Activated T-cell treated with anti-CD3 and anti-CD28 coated beads for 48 hours (primary cell): ENCODE data around the gene PSMB10.

ENCODE experiments used
- DNase-seq: peaks from one replicate; pipeline ENCODE4 v3.0.0-alpha.2; 2020; ENCODE audit warnings: low read depth

The PSMB10 gene

DNA sequence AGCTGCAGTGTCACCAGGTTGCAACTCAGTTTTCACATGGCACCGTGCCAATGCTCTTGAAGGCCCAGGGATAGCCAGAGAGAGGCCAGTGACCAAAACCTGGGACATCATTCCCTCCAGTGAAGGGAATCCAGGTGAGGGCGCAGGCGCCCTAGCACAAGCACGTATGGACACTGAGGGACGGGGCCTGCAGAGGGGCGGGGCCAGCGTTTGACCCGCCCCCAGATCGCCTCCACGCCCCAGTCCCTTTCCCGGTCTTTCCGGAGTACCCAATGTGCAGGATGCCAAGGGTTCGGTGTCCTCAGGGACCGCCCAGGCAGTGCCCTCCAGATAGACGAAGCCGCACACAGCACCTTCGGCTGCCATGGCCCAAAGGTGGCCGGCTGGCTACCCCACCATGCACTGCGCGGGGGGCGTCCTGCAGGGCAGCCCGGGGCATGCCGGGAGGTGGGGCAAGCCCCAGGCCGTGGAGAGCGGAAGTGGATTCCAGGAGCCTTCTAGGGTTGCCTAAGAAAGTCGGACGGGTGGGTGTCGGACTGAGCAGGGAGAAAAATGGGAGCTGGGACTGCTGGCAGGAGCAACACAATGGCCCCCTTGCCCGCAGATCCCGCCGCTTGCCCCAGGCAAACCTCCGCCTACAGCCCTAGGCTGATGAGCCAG is 27.1 kb upstream of the PSMB10 start:
- no peak for DNase-seq

DNA sequence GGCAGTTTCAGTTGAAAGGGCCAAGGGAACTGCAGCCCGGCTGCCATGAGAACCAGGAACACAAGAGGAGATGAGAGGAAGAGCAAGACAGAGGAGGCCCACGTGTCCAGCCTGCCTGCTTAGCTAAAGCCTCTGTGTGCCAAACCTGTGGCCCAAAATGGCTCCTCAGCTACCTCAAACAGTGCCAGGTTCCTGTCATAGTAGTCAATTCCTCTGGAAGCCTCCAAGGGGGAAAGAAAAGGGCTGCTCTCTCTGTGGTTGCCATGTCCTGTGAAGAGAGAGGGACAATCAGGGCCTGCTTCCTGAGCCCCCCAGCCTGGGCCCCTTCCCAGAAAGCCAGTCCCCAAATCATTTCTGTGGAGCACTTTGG is 26.6 kb upstream of the PSMB10 start:
- DNase-seq, result no peak

DNA sequence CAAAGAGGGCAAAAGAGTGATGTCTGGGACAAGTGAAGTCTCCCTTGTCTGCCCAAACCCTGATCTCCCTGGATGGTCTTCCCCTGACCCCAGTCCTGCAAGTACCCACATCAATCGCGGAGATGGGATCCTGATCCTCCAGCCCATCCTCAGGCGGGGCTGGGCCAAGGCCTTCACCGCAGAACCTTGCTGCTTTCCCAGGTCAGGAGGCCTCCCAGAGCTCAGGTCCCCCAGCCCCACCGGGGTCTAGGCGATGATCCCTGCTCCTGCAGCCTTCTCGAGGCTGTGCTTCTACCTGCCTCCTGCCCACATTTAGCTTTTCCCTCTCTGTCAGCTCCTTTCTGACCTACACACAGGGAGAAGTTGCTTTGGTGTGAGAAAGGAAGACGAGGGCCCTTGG is 25.5 kb upstream of the PSMB10 start:
- DNase-seq, result no peak

DNA sequence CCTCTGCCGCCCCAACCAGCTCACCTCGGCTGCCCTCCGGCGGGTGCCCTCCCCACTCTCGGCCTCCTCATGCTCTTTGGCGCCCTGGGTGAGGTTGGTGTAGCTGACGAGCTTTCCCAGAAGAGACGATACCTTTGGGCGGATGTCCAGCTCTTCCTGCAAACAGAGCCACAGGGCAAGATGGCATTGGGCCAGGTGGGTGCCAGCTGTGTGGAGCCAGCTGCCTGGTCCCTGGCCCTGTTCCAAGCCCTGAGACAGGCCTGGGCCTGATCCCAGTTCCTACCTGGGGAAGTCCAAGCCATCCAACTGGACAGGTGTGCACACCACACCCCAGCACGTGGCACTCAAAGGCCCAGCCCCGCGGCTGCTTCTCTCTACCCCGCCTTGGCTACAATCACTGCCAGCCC is 24.9 kb upstream of the PSMB10 start:
- DNase-seq, result no peak

DNA sequence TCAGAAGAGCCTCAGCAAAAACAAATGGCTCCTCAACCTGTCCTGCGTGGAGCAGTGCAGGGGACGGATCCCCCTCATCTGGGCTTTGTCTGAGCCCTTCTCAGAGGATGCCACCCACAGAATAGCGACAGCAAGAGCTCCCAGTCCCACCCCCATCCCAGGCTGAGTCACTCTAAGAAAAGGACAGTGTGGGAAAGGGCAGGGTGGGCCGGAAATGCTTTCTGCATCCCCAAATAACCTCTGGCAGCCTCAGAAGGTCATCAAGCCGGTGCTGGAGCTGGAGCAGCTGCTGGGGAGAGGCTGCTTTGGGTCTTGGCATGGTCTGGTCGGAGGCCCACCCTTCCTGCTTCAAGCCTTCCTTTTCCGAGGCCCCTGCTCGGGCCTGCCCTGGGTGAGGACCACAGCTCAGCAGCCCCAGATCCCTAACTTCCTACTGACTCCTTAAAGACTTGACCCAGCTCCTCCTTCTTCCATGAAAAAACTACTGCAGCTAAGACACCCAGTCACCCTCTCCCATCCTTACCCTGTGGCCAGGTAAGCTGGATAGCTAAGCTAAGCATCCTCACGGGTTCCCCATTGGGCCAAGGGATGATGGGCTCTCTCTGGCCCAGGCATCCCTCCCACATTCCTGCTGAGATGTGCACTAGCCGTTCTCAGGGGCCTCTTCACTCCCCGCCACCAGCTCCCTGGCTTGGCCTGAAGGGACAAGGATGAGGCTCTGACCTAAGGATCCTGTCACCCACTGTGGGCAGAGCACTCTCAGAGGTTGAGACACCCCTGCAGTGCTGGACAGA is 23.1 kb upstream of the PSMB10 start:
- no peak for DNase-seq

DNA sequence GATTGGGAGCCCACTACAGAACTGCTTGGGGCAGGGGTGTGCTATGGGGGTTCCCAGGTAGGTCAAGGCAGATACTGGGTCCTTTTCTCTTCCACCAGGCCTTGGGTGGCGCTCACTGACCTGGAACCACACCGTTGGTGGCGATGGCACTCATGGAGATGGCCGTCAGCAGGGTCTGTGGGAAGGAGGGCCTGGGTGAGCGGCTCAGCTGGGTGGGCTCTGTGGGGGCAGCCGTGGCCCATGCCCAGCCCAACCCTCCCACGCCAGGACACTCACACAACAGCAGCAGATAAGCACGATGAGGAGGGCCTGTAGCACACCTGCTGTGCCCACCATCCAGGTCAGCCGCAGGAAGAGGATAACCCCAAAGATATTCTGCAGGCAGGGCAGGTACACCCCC is 21.0 kb upstream of the PSMB10 start:
- no peak for DNase-seq

DNA sequence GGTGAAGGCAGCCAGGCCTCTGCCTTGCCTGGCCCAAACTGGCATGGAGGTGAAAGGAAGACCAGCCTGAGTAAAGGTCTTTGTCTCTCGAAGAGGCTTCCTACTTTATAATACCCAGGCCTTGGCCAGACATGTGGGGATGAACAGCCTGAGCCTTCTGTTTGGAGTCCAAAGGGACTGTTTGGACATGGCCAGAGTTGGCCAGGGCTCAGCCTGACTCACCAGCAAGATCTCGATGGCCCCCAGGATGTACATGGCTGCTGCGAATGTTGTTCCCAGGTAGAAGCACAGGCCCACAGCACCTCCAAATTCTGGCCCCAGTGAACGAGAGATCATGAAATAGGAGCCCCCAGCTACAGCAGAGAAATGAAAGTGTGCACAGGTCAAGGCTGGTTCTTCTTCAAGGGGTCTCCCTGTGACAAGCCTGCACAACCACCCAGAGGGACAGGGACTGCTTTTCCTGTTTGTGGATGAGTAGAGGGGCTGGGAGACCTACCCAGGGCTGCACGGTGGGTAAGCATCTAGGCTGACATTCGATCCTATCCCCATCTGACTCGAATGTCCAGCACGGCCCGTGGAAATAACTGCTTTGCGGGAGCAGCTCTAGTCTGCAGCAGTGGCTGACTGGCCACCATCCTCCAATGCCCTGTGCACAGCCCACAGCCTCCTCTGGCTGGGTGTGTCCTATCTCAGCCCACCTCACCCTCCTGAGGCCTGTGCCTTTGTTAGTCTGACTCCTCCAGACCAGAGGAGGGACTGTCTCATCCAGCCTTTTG is 18.0 kb upstream of the PSMB10 start:
- no peak for DNase-seq

DNA sequence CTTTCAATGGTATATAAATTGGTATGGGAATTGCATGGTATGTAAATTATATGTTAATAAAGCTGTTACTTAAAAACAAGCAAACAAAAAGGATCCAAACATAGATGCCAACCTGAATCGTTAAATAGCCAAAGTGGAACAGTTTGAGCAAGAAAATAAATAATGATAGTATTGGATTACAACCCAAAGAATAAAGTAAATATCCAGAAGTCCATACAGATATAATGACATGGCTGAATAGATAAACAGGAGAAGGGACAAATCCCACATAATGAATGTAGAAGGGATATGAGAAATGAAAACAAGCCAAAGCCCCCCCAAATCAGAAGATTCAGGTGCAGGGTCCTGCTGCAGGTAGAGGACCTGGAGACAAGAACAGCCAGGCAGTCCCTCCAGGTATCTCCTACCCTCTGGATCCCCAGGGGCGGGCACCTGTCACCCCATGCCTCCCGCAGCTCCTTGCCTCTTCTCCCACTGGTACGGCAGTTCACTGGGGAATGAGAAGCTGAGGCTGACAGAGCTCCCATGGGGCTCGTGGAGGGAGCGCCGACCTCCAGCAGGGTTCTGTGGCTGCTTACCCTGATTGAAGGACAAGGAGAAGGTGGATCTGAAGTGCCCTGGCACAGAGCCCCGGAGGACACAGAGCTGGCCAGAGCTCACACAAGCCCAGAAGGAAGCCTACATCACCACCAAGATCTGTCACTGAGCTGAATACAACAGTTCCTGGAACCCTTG is 17.2 kb upstream of the PSMB10 start:
- DNase-seq, result no peak

DNA sequence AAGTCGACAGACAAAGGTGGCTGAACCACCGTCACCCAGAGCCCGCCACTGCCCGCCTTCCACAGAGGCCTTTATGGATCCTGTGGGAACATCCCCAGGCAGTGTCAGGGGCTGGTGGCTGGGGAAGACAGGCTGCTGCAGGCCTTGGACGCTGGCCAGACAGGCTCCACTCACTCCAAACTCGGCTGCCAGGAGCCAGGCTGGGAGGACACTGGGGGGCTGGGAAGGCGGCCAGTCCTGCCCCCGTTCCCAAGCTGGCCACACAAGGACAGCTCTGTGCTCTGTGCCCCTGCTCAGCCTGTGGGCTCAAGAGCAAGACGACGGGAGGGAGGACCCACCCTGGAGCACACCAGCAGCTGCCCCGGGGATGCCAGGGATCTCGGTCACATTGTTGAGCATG is 14.8 kb upstream of the PSMB10 start:
- DNase-seq, result no peak

DNA sequence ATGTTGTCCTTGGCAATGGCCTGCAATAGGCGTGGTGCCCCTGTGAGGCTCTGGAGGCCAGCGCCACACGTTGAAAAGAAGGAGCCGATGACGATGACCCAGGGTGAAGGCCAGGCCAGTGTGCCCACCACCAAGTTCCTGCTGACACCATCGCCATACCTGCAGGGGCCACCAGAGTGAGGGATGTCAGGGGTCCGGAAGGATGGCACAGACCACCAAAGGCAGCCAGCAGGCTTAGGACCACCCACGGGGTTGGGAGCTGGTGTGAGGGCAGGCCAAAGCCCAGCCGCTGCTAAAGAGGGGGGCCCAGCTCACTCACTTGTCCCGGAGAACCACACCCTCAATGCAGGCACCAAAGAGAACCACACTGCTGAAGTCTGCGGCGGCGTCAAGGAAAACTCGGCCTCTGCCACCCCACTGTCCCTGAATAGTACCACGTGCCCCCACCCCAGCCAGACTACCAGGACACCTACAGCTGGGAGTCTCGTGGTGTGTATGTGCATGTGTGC is 13.7 kb upstream of the PSMB10 start:
- DNase-seq, result no peak

DNA sequence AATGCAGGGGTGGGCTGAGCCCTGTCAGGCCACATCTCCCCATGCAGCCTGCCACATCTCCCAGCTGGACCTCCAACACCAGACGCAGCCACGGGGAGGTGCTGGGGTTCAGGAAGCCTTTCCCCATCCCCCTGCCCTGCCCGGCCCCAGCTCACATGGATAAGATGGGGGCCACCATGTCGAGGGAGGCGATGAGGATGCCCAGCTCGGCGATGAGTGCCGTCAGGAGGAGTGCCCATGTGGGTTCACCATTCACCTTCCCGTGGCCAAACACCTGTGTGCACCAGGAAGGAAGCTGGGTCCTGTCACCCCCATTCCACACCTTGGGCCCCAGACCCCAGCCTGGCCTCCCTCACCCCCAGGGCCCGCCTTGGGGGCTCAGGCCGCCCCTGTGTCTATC is 13.0 kb upstream of the PSMB10 start:
- no peak for DNase-seq

DNA sequence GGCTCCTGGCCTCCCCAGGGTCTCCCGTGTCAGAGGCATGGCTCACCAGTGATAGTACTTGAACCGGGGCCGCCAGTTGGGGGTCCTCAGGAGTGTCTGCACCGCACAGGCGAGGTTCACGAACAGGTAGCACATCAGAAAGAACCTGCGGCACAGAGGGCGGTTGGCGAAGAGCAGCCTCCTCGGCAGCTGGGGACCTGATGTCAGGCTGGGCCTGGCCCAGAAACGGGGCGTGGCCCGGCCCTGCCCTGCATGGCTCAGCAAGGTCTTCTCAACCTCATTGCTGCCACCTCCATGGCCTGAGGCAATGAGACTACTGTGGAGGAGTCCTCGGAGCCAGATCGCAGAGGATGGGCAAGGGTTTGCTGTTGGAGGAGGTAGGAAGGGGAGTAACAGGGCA is 11.4 kb upstream of the PSMB10 start:
- no peak for DNase-seq

DNA sequence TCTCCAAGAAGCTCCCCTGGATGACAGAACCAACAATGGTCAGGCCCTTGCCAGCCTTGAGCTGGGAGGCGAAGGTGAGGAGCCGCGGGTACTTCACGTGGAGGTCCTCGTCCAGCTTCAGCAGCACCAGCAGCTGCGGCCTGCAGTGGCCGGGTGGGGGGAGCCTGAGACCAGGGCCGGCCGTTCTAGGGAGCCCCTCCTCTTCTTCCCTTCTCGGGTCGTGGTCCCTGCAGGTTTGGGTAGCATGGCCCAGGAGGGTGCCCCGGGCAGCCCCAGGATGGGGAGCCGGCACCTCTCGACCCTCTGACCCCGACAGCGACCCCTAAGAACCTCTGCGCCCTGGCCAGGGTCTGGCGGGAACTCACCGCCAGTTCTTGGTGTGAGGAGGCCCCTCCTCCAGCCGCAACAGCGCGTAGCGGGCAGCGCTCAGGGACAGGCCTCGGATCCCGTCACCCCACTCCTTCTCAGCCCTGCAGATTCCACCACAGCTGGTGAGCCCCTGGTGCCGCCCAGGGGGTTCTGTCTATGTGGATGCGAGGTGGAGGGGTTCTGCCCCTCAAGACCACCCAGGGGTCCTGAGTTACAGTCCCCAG is 10.4 kb upstream of the PSMB10 start:
- no peak for DNase-seq

DNA sequence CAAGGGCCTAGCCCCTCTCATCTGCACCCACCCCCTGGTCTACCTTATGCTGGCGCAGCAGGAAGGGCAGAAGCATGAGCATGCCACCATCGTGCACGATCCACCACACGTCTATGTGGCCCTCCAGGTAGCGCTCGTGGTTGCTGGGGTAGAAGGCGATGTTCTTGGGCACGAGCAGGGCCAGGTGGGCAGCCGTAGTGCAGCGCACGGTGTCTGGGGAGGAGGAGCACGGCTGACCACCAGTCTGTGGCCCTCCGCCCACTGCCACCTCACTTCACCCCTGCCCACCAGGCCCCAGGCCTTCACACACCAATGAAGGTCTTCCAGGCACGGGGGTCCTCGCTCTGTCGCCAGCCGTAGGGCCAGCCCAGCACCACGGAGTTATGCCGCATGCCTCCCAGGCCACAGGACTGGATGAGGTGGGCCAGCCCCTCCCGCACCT is 9.5 kb upstream of the PSMB10 start:
- no peak for DNase-seq

DNA sequence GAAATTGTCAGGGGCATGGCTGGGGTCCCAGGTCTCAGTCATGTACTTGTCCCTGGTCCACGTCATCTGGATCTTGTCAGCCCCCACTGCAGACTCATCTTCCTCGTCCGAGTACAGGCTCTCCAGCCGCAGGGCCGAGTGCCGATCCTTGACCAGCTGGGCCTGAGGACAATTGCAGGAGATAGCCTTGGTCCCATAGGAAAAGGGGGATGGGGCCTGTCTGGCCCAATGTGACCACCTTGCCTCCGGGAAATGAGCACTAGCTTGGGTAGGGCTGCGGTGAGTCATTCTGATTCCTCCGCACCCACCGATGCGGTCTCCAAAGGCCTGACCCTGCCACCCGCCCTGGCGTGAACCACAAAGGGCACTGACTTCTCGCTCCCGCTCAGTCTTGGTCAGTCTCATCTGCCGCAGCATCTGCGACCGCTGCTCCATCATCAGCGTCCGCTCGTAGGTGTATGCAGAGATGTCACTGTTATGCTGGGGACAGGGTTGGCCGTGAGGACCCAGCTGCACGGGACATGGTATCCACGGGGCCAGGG is 8.8 kb upstream of the PSMB10 start:
- DNase-seq, result no peak

DNA sequence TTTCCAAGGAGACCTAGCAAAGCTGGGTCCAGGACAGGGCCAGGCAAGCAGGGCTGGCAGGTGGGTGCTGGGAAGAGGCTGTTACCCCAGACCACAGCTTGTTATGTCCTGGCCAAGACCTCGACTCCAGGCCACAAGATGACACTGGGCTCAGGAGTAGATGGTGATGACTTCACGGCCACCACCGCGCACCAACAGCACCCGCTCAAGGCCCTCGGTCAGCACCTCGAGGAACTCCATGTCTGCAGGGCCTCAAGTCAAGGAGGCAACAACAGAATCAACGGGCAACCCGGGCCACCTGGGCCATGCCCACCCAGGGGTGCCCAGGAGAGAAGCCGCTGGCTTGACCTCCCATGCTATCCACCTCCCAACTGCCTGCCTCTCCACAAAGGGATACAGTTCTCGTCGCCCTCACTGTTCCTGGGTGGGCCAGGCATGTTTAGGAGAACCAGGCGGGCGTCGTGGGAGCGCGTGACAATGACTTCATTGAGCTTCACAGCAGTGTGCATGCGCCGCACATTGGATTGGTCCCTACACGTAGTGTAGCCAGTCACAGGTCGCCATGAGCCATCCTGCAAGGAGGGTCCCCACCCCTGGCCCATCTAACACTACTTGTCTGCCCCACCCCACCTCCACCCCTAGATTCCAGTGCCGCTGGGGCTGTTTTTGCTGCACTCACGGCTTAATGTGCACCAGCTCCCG is 8.2 kb upstream of the PSMB10 start:
- no peak for DNase-seq

DNA sequence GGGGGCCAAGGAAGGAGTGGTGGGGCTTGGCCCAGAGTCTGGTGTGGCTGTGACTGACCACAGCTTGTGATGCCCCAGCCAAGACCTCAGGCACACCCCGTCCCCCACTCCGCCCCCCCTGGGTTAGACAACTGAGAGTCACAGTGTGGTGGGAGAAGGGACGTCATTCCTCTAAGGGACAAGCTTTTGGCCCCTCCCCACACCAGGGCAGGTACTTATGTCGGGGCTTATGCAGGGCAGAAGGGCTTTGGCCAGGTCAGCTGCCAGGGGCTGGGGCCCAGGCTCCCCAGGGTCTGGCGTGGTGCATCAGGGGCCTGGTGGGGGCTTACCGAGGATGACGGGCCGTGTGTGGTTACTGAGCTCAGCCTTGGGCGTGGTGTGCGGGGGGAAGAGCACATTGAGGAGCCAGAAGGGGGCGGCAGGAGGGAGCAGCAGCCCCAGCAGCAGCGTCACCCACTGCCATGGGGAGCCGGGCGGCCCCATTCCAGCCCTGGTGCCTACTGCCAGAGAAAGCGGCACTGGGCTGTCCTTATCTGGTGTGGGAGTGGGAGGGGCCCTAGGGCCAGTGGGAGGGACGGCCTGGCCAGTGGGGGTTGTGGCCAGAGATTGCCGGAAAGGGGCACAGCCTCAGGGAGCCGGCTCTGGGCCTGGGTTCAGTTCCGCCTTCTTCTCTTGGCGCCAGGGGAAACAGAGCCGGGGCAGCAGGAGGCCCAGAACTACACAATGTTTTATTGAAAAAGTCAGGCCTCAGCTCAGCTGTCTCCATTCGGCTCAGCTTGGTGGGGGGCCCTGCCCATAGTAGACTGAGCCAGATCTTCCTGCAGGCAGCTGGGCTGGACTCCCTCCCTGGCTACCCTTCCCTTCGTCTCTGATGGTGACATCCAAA is 7.2 kb upstream of the PSMB10 start, which contains the start of gene LCAT:
Gene LCAT (minus strand): TSS at position 502 of the 886 bp plus-strand sequence. CDS start 19 bp downstream, at position 483.
- DNase-seq, result no peak

DNA sequence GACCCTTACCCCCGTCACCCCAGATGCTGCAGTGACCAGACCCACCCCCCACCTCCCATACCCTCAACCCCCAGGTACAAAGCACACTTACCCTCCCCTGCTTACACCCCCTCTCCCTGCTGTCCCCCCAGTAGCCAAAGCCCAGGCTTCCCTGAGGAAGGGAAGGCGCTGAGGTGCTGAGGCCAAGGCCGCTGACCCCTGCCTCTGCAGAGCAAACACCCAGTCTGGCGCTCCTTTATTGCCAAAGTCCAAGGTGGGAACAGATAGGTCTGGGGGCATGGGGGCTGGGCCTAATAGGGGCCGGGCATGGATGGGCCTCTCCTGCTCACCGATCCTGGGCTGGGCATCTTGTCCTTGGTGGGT is 6.6 kb upstream of the PSMB10 start:
- no peak for DNase-seq

DNA sequence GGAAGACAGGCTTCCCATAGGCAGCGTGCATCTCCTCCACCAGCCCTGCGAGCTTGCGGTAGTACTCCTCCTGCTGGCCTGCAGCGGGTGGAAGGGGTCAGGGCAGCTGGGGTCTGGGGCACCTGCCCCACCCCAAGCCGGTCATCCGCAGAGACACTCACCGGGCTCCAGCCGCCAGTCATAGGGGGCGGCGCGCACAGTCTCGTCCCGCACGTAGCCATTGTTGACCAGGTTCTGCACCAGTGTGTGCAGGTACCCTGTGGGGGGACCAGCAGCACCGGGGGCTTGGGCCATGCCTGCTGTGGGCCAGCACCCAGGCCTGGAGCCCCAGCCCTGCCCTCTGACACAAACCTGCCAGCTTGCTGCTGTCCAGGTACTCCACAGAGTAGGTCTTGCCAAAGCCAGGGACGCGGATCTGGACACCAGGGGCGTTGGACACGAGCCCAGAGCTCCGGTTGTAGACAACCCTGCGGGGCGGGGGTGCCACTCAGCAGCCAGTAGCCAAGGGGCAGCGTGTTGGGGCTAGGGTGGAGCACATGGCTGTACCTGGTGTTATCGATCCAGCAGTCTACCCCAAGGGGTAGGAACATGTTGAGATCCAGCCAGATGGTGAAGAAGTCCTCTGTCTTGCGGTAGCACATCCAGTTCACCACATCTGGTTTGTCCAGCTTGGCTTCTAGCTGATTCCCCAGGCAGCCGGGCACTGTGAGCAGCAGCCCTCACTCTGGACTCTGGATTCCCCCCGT is 6.0 kb upstream of the PSMB10 start:
- no peak for DNase-seq
